Panc1 (cell line): ENCODE measurements around the gene GNAS-AS1. TPM values are rescaled to one million over a fixed set of nuclear protein-coding genes. Genes with fewer than 3 reads are reported as not detected.

ENCODE experiments used
- ATAC-seq: fragments of 200-7000 bp; cut with Tn5 transposase; 2 replicates; pipeline ENCODE4 v1.9.1; 2020; ENCODE audit warnings: mild to moderate bottlenecking, moderate library complexity
- BruUV-seq: library from RNA; stranded (reverse); fragments of 400-500 nt; replicated peaks from 2 replicates; lab custom pipeline; 2021; lab: Mats Ljungman, UMichigan
- CTCF ChIA-PET: fragments of 300-600 bp; sonication (Branson Sonifier 250); formaldehyde crosslinking; loops from one replicate; lab custom pipeline; 2022; ENCODE audit warnings: antibody characterized with exemption; lab: Charles Lee
- POLR2A ChIA-PET: fragments of 300-600 bp; sonication (Branson Sonifier 250); formaldehyde crosslinking; loops from one replicate; lab custom pipeline; 2022; ENCODE audit warnings: antibody characterized with exemption; lab: Charles Lee
- DNase-seq: peaks from one replicate; pipeline ENCODE4 v3.0.0-alpha.2; 2010; ENCODE audit warnings: low read depth, low spot score
- H3K27ac ChIP-seq: 2 replicates; pipeline ENCODE4 v1.5.1; 2011; ENCODE audit warnings: mild to moderate bottlenecking, low read length, inconsistent platforms
- H3K27me3 ChIP-seq: fragments of 200-500 bp; sonication (Bioruptor generic); 2 replicates; pipeline ENCODE4 v1.6.0; 2014; ENCODE audit warnings: low read length, inconsistent platforms; ENCODE audit not compliant: control insufficient read depth, insufficient read depth
- H3K36me3 ChIP-seq: fragments of 200-500 bp; sonication (Bioruptor generic); 2 replicates; pipeline ENCODE4 v1.5.1; 2014; ENCODE audit warnings: inconsistent platforms, mild to moderate bottlenecking, low read length, moderate library complexity; ENCODE audit not compliant: control insufficient read depth, insufficient read depth
- H3K4me1 ChIP-seq: 2 replicates; pipeline ENCODE4 v1.5.1; 2011; ENCODE audit warnings: inconsistent platforms, mild to moderate bottlenecking, low read length, moderate library complexity; ENCODE audit not compliant: control insufficient read depth, insufficient read depth
- H3K4me3 ChIP-seq, 2 experiments: 2 replicates each; pipeline ENCODE4 v1.5.1; 2011 to 2012; ENCODE audit warnings: low read depth in 2 of 2, low read length in 2 of 2, mild to moderate bottlenecking in 2 of 2, inconsistent platforms in 1 of 2, moderate library complexity in 1 of 2
- H3K9me3 ChIP-seq: fragments of 200-500 bp; sonication (Bioruptor generic); 2 replicates; pipeline ENCODE4 v1.5.1; 2014; ENCODE audit warnings: low read depth, mild to moderate bottlenecking, inconsistent platforms, low read length, moderate library complexity; ENCODE audit not compliant: control insufficient read depth, insufficient read depth
- CTCF ChIP-seq: fragments of 450-650 bp; IDR thresholded peaks from 2 replicates; pipeline ENCODE4 v1.5.1; 2017; ENCODE audit warnings: mild to moderate bottlenecking
- POLR2AphosphoS5 ChIP-seq: IDR thresholded peaks from 2 replicates; pipeline ENCODE4 v1.6.1; 2012; ENCODE audit warnings: mild to moderate bottlenecking, low read depth, low read length, moderate library complexity
- REST ChIP-seq, 2 experiments: IDR thresholded peaks; 2 replicates each; pipeline ENCODE4 v1.6.1; 2011 to 2012; ENCODE audit warnings: low read depth in 2 of 2, control low read depth in 1 of 2, low read length in 1 of 2, mild to moderate bottlenecking in 1 of 2, moderate library complexity in 1 of 2; ENCODE audit not compliant: insufficient read depth in 1 of 2
- SIN3A ChIP-seq: IDR thresholded peaks from 2 replicates; pipeline ENCODE4 v1.6.1; 2012; ENCODE audit warnings: low read depth, mild to moderate bottlenecking, low read length, moderate library complexity, borderline replicate concordance; ENCODE audit not compliant: insufficient read depth
- TCF7L2 ChIP-seq: IDR thresholded peaks from 2 replicates; pipeline ENCODE4 v1.6.1; 2011; ENCODE audit warnings: mild to moderate bottlenecking, low read depth, low read length, inconsistent platforms
- in situ Hi-C: cut with HindIII; loops from 2 replicates; pipeline ENCODE4 v1.10.0; 2016; ENCODE audit warnings: low sequenced_read_pairs, low pct_unique_long_range_greater_than_20kb
- intact Hi-C: fragments of 100-400 bp; cut with micrococcal nuclease; formaldehyde crosslinking; loops from one replicate; pipeline ENCODE4 v1.10.0; 2022; ENCODE audit not compliant: unreplicated experiment
- total RNA-seq: library from RNA; stranded (reverse); gene quantifications from one replicate; pipeline ENCODE4 v1.2.1, GENCODE V29; 2021; ENCODE audit not compliant: unreplicated experiment

The GNAS-AS1 gene
- total RNA-seq, 1 experiment from 2014 or later = not detected

GRCh38 chr20:58895448-58896180 lies 44.9 kb upstream of the GNAS-AS1 start:
- H3K36me3 ChIP-seq = peaks cover 2% of the 10 kb centered on the region; the same call in 1 of the 2 replicates
- in situ Hi-C loops = no loop called here
- peaks cover 36% of the 10 kb centered on the region for H3K4me1 ChIP-seq
- CTCF ChIA-PET = no interaction called here
- ATAC-seq = no peak
- no peak overlapping the region for H3K4me3 ChIP-seq
- TF ChIP-seq POLR2AphosphoS5 (no peak), REST (IDR thresholded peaks at IDR 0.05; ENCODE audit: insufficient read depth in 1 of 2, low read depth in 2 of 2, low read length in 1 of 2) (no peak), SIN3A (no peak), TCF7L2 (no peak), CTCF (no peak)
- no peaks in the 10 kb centered on the region for H3K9me3 ChIP-seq
- POLR2A ChIA-PET = no interaction called here
- no peaks in the 10 kb centered on the region for H3K27me3 ChIP-seq
- no peak for DNase-seq
- BruUV-seq = no TSS peak
- intact Hi-C loops = loop anchor here (10.0 kb wide), 1 partner anchor 89 kb away; the partner anchor contains the start of gene NELFCD
- peak overlapping the region; percentile 5; the same call in 1 of the 2 replicates for H3K27ac ChIP-seq

GRCh38 chr20:58894652-58895447 lies 44.1 kb upstream of the GNAS-AS1 start:
- DNase-seq (no peak), ATAC-seq (no peak)
- in situ Hi-C loops (no loop called here), intact Hi-C loops (loop anchor here (10.0 kb wide), 1 partner anchor 90 kb away; the partner anchor contains the start of gene NELFCD)
- Histone ChIP-seq H3K27me3 (no peaks in the 10 kb centered on the region), H3K36me3 (peaks cover 2% of the 10 kb centered on the region; the same call in 1 of the 2 replicates), H3K9me3 (no peaks in the 10 kb centered on the region), H3K27ac (peak overlapping the region; percentile 70), H3K4me3 (peak overlapping the region in 1 of 2 experiments; percentile 77; a peak in 1 of 4 replicates), H3K4me1 (peaks cover 36% of the 10 kb centered on the region)
- POLR2A ChIA-PET = no interaction called here
- no TSS peak for BruUV-seq
- TF ChIP-seq REST (IDR thresholded peaks at IDR 0.05; ENCODE audit: insufficient read depth in 1 of 2, low read depth in 2 of 2, low read length in 1 of 2) (no peak), CTCF (no peak)
- CTCF ChIA-PET = no interaction called here
